Spleen (tissue), 11 donors: ENCODE results near the gene ISG20L2. TPM values are rescaled to one million over a fixed set of nuclear protein-coding genes. Genes with fewer than 3 reads are reported as not detected.

Experiments used
- DNase-seq: peaks from one replicate; pipeline ENCODE4 v3.0.0-alpha.2; 2020
- H3K27ac ChIP-seq, 8 donors: fragments of 200-600 bp; sonication (generic) in 7 of 8; 1 replicate in 4 of 8; 2 replicates in 4 of 8; pipeline versions ENCODE4 v1.5.0 to v1.8.0; 2016 to 2021; ENCODE audit warnings: inconsistent platforms in 4 of 8, mild to moderate bottlenecking in 4 of 8, moderate library complexity in 1 of 8
- H3K27me3 ChIP-seq, 7 donors: fragments of 200-600 bp; sonication (generic) in 6 of 7; replicated peaks in 1 of 7; 1 replicate in 4 of 7; 2 replicates in 3 of 7; pipeline versions ENCODE4 v1.5.0 to v1.8.0; 2016 to 2021; ENCODE audit warnings: inconsistent platforms in 3 of 7, mild to moderate bottlenecking in 1 of 7
- H3K36me3 ChIP-seq, 6 donors: fragments of 200-600 bp; sonication (generic) in 5 of 6; 1 replicate in 4 of 6; 2 replicates in 2 of 6; pipeline versions ENCODE4 v1.5.0 to v1.8.0; 2016 to 2021; ENCODE audit warnings: inconsistent platforms in 2 of 6
- H3K4me1 ChIP-seq, 6 donors: fragments of 200-600 bp; sonication (generic) in 5 of 6; 1 replicate in 3 of 6; 2 replicates in 3 of 6; pipeline versions ENCODE4 v1.5.0 to v1.8.0; 2016 to 2021; ENCODE audit warnings: inconsistent platforms in 3 of 6
- H3K4me3 ChIP-seq, 8 donors: fragments of 200-600 bp; sonication (generic) in 7 of 8; 1 replicate in 4 of 8; 2 replicates in 4 of 8; pipeline versions ENCODE4 v1.5.0 to v1.8.0; 2016 to 2021; ENCODE audit warnings: inconsistent platforms in 4 of 8, mild to moderate bottlenecking in 4 of 8, moderate library complexity in 2 of 8
- H3K9me3 ChIP-seq, 8 donors: fragments of 200-600 bp; sonication (generic) in 7 of 8; 1 replicate in 4 of 8; 2 replicates in 4 of 8; pipeline versions ENCODE4 v1.5.0 to v1.8.0; 2016 to 2021; ENCODE audit warnings: inconsistent platforms in 4 of 8
- POLR2A ChIP-seq, 3 donors: fragments of 450-650 bp; IDR thresholded peaks; one replicate each; pipeline ENCODE4 v1.5.1; 2017; ENCODE audit warnings: antibody characterized with exemption in 3 of 3, mild to moderate bottlenecking in 1 of 3
- POLR2AphosphoS5 ChIP-seq, 3 donors: sonication (generic); formaldehyde crosslinking; IDR thresholded peaks; one replicate each; pipeline ENCODE4 v1.5.1; 2017; ENCODE audit warnings: antibody characterized with exemption in 3 of 3
- WGBS, 5 donors: extraction: QIAGEN DNeasy Blood & Tissue Kit in 3 of 5; methylation state at CpG; one replicate each; pipeline versions ENCODE4 v1.1.5 to v1.1.7; 2013 to 2018; 5-methylcytosine and 5-hydroxymethylcytosine counted together
- intact Hi-C: fragments of 100-400 bp; cut with DNase I; formaldehyde crosslinking; loops from one replicate; pipeline ENCODE4 v1.15.0; 2023; ENCODE audit warnings: low total_unique reads
- polyA plus RNA-seq, 3 donors: library from polyadenylated mRNA; stranded (reverse); fragments of 200-250 nt; gene quantifications; one replicate each; pipeline ENCODE4 v1.2.1, GENCODE V29; 2013
- total RNA-seq, 7 donors: library from RNA; depleted of rRNA in 3 of 7; stranded (reverse); fragments of >200 nt in 3 of 7; fragmentation: NEBNext Ultra II Directional in 4 of 7; extraction: Animal tissue kit (Norgen Biotek cat#: 25700) in 4 of 7; gene quantifications; one replicate each; pipeline versions ENCODE4 v1.1.0 to v1.2.1, GENCODE V29; 2016 to 2021
- TF ChIP-seq, protein P1 (sequence below), 11 experiments: fragments of 200-600 bp in 7 of 11; fragments of 450-650 bp in 4 of 11; sonication (generic) in 4 of 11; IDR thresholded peaks in 8 of 11; conservative IDR thresholded peaks in 3 of 11; 1 replicate in 7 of 11; 2 replicates in 4 of 11; pipeline versions ENCODE4 v1.4.0 to v1.8.0; 2016 to 2021; ENCODE audit warnings: antibody characterized with exemption in 11 of 11, inconsistent platforms in 4 of 11, mild to moderate bottlenecking in 1 of 11
- donor health status: healthy with polysubstance abuse.
- donor health status: DM: no; HTN: no; CAD: no; lungs with moderate emphysema.
- donor health status: DM: no; HTN: no; CAD: no.
- donor health status: Bipolar disorder and iron deficiency.
- donor health status: healthy.
- donor health status: DM: no; HTN: no; CAD: no.
- donor health status: DM: yes; HTN: yes; CAD: no.

Gene ISG20L2
- total and polyA plus RNA-seq, 10 donors, result 6.6 to 46.7 (median 27.8) TPM

DNA sequence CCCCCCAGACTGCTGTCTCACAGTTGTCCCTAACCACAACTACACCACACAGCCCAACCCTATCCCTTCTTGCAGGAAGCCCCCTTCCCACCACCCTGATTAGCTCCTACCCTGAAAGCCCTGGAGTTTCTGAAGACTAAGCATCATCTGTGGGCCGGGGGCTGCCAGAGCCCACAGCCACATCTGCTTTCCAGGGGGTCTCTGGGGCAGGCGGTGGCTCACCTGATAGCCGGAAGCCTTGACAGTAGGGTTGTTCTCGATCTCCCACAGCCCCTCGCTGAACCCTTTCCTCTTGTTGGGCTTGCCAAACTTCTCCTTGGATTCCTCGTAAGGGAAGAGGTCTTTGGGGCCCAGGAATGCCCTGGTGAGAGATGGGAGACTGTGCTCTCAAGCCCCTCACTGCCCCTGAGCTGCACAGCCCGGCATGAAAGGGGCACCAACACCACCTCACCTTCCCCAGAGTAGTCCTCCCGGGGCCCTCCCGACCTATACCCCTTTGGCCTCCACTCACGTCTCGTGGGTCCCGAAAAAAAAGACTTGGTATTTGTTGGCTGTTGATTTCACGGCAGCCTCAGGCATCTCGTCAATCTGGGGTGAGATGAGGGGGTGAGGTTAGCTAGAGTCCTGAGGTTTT is 16.3 kb upstream of the ISG20L2 start:
- WGBS, 5 donors, result 72 to 85% (median 75%) methylated on average over 14 of the region's 14 CpGs
- H3K27ac ChIP-seq, result peak overlapping the region in 6 of 8 donors; percentile 4 to 97 (median 95)
- DNase-seq, result no peak
- H3K36me3 ChIP-seq, result peaks cover 0 to 42% (median 30%) of the 10 kb centered on the region in 6 donors
- TF ChIP-seq, protein P1, sequence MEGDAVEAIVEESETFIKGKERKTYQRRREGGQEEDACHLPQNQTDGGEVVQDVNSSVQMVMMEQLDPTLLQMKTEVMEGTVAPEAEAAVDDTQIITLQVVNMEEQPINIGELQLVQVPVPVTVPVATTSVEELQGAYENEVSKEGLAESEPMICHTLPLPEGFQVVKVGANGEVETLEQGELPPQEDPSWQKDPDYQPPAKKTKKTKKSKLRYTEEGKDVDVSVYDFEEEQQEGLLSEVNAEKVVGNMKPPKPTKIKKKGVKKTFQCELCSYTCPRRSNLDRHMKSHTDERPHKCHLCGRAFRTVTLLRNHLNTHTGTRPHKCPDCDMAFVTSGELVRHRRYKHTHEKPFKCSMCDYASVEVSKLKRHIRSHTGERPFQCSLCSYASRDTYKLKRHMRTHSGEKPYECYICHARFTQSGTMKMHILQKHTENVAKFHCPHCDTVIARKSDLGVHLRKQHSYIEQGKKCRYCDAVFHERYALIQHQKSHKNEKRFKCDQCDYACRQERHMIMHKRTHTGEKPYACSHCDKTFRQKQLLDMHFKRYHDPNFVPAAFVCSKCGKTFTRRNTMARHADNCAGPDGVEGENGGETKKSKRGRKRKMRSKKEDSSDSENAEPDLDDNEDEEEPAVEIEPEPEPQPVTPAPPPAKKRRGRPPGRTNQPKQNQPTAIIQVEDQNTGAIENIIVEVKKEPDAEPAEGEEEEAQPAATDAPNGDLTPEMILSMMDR (IDR thresholded peaks at IDR 0.05 in 8 of 11, conservative IDR thresholded peaks at IDR 0.05 in 3 of 11), result no peak
- TF ChIP-seq POLR2AphosphoS5 (IDR thresholded peaks at IDR 0.05) (no peak), POLR2A (IDR thresholded peaks at IDR 0.05) (no peak)
- no peaks in the 10 kb centered on the region for H3K9me3 ChIP-seq
- intact Hi-C loops, result no loop called here
- H3K4me3 ChIP-seq, result no peak overlapping the region
- H3K27me3 ChIP-seq, result no peaks in the 10 kb centered on the region
- H3K4me1 ChIP-seq, result peaks cover 44 to 97% (median 68%) of the 10 kb centered on the region in 6 donors

DNA sequence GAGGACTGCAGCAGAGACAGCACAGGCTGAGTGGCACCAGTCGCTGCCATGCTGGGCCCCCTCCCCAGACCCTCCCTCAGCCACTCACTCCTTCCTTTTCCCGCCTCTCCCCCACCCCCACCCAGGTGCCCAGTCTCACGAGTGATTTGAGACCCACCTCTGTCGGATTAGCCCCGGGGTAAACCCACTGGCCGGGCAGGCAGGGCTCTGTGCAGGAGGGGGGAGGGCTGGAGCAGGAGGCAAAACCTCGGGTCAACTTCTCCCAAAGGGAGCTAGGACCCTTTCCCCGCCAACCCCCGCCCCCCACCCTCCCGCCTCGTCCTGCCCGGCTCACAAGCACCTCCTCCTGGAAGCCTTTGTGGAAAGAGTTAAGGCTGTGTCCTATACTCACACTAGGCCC is 15.8 kb upstream of the ISG20L2 start:
- H3K36me3 ChIP-seq, result peaks cover 0 to 42% (median 30%) of the 10 kb centered on the region in 6 donors
- H3K4me3 ChIP-seq, result no peak overlapping the region
- H3K4me1 ChIP-seq, result peaks cover 40 to 97% (median 67%) of the 10 kb centered on the region in 6 donors
- peak overlapping the region in 3 of 8 donors; percentile 95 to 97 (median 96) for H3K27ac ChIP-seq
- TF ChIP-seq POLR2A (IDR thresholded peaks at IDR 0.05), result no peak
- no peaks in the 10 kb centered on the region for H3K27me3 ChIP-seq
- intact Hi-C loops, result no loop called here
- 74 to 87% (median 76%) methylated on average over 7 to 12 of the region's 12 CpGs for WGBS, 5 donors
- DNase-seq, result no peak
- H3K9me3 ChIP-seq, result no peaks in the 10 kb centered on the region

DNA sequence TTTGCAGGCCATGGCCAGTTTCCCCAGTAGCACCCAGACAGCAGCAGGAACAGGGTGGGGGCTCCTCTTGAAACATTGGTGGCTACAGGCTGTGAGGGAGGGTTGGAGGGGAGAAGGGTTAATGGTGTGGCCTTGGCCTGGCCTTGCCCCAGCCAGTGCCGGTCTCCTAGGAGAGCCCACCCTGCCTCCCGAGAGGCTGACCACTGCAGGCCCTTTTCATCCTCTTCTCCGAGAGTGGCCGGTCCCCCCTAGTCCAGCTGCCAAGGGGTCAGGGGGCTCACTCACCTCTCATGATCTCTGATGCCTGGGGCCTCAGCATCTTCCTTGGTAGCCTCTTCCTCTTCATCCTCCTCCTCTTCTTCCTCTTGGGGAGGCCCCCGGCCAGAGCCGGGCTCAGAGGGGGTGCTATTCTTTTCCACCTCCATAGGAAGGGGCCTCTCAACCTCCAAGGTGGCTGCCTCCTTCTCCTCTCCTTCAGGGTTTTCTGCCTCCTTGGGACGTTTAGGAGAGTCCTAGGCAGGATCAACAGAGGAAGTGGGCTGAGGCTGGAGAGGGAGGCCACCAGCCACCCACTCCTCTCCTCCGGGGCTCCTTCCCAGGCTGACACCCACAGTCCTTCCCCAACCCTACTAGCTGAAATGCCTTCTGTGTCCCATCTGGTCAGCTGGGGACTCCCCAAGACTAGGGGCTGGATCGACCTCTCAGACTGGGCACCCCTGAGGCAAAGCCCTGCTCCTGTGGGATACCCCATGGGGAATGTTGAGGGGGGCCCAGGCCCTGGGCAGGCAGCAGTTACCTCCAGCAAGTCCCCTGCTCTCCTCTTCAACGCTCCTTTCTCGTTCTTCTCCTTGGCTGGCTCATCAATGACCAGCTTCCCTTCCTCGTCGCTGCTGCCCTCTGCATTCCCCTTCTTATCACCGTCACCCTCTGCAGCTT is 15.1 kb upstream of the ISG20L2 start:
- intact Hi-C loops, result no loop called here
- Histone ChIP-seq H3K9me3 (no peaks in the 10 kb centered on the region), H3K27ac (peak overlapping the region in 3 of 8 donors; percentile 95 to 97 (median 96)), H3K4me1 (peaks cover 33 to 95% (median 63%) of the 10 kb centered on the region in 6 donors), H3K27me3 (no peaks in the 10 kb centered on the region), H3K4me3 (no peak overlapping the region), H3K36me3 (peaks cover 0 to 42% (median 30%) of the 10 kb centered on the region in 6 donors)
- DNase-seq, result no peak
- 69 to 84% (median 80%) methylated on average over 14 of the region's 14 CpGs for WGBS, 5 donors
- TF ChIP-seq, protein P1 (IDR thresholded peaks at IDR 0.05 in 8 of 11, conservative IDR thresholded peaks at IDR 0.05 in 3 of 11), result no peak
- TF ChIP-seq POLR2AphosphoS5 (IDR thresholded peaks at IDR 0.05), result no peak
- no peak for TF ChIP-seq POLR2A (IDR thresholded peaks at IDR 0.05)

DNA sequence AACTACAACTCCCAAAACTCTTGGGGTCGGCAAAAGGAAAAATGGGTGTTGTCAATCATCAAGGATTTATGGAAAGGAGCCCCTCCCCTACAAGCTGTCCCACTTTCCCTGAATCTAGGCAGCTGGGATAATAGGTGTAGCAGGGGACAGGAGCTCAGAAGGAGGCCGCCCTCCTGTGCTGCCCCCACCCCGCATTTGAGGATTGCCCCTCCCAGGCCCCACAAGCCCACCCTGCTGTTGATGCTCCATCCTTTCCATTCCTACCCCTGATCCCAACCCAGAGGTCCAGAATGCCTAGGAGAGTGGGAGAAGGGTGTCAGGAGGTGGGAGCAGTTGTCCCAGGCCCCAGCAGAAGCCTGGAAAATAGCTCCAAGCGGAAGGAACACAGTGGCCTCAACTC is 14.2 kb upstream of the ISG20L2 start:
- Histone ChIP-seq H3K4me3 (no peak overlapping the region), H3K27ac (peak overlapping the region in 3 of 8 donors; percentile 2 to 97 (median 96)), H3K27me3 (no peaks in the 10 kb centered on the region), H3K9me3 (no peaks in the 10 kb centered on the region), H3K36me3 (peaks cover 0 to 50% (median 32%) of the 10 kb centered on the region in 6 donors), H3K4me1 (peaks cover 25 to 90% (median 54%) of the 10 kb centered on the region in 6 donors)
- peak; percentile 71 for DNase-seq
- intact Hi-C loops, result no loop called here
- WGBS, 5 donors, result 90 to 98% (median 96%) methylated on average over 4 of the region's 4 CpGs
- TF ChIP-seq POLR2AphosphoS5 (IDR thresholded peaks at IDR 0.05) (no peak), POLR2A (IDR thresholded peaks at IDR 0.05) (no peak)
- TF ChIP-seq, protein P1 (IDR thresholded peaks at IDR 0.05 in 8 of 11, conservative IDR thresholded peaks at IDR 0.05 in 3 of 11), result no peak
